Fibroblast of skin of scalp (primary cell): Measurements from ENCODE around the gene RASA3.

ENCODE experiments used
- DNase-seq: peaks from one replicate; pipeline ENCODE4 v3.0.0-alpha.2; 2013

Gene RASA3

DNA sequence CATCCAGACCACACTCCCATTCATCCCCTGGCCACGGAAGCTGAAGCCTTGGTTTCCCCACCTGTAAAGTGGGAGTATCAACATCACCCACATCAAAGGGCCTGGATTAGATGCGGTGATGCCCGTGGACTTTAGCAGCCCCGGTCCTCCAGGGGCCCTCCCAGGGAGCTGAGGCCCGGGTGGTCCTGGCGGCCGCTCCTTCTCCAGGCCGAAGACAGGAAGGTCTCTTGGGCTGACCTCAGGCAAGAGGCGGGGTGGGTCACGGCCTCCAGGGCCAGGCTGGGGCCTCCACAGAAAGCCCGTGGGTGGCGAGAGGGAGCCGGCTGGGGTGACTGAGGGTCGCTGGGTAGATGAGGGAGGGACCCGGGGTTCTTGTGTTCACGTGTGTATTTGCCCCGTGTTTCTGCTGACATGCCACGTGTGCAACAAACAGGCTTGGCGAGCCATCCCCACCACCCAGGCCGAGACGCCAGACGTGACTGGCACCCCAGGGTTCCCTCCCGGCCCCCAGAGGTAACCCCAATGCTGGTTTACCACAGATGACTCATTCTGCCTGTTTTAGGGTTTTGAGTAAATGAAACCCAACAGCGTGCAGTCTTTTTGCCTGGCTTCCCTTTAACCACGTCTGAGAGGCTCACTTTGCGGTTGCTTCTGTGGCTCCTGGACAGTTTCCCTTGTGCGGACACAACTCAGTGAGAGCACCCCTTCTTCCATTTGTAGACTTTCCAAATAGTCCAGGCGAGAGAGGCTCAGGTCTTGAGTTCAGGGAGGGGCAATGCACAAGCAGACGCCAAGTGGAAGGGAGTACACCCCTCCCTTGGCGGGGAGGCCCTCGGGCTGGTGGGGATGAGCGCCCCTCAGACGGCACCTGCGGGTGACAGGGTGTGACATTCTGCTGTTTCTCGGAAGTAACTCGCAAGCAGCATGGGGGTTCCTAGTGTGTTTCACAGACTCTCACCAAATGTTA is 201.5 kb downstream of the RASA3 start:
- no peak for DNase-seq

DNA sequence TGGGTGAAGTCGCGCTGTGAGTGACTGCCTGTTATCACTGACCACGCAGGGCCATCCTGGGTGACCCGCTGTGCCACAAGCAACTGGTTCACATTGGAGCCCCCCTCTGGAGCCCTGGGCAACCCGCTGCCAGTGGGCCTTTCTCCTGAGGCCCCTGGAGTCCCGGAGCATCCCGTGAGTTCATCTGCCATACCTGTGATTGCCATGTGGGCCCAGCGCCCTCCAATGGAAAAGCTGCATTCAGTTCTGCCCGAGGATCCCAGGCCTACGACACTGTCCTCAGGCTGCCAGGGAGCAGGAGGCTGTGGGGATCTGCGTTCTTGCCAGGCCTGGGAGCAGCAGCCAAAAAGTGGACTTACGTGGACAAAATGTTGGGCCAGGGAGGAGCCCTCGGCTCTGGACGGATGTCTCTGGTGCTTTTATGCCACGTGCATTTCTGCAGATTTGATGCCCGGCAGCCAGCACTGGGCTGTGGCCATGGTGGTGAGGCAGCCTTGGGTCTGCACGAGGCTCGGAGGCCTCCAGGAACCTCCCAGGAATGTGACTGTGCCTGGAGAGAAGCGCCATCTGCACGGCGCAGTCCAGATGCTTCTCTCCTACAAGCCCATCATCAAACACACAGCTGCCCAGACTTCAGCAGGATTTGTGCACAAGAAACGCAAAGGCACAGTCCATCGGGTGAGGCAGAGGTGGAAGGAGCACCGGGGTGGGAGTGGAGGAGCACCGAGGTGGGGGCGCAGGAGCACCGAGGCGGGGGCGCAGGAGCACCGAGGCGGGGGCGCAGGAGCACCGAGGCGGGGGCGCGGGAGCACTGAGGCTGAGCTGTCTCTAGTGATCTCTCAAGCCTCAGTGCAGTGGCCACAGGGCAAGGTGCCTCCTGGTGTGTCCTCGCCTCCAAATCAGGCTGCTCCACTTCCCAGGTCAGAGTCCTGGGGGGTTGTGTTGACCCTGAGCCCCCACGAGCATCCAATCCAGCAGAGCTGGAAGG is 202.5 kb downstream of the RASA3 start:
- DNase-seq, result no peak

DNA sequence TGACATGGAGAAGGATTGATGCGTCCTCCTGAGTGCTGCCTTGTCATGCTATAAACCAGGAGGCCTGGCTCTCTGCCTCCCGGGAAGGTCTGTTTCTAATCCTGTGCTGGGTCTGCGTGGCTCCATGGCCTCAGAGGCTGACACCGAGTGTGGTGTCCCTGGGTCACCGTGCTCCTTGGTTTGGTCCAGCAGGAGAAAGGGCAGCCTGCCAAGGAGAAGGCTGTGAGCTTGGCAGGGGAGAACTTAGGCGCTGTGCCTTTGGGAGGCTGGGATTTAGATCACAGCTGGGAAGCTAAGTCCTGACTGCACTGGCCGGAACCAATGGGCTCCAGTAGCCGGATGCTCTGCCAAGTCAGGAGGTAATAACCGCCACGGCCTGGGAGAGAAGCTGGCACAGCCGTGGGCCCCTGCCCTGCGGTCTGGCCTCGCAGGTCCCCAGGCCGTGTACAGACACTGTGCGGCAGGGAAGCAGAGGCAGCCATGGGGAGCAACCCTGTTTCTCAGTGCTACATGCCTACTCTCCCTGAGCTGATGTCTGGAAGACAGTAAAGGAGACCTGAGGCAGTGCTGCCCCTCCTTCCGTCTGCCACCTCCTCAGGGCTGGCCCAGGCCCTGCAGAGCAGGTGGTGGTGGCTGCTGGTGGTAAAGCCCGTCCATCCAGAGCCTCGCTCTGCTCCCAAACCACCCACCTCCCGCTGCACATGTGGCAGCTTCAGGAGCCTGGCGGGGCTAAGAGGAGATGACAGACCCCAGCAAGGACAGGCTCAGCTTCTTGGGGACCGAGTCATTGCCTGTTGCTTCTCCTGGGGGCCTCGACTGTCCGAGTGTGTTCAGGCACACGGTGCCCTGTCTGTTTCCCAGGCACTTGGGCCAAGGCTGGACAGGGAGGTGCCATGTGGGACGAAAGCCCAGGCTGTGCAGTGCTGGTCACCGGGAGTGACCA is 203.5 kb downstream of the RASA3 start:
- DNase-seq, result peak; percentile 89
